22Rv1 (cell line): Measurements from ENCODE around the gene CLPSL1.
A peak's percentile ranks its signal among the peaks of the same experiment; 100 is the strongest.

ENCODE experiments used
- H3K27ac ChIP-seq: fragments of 450-650 bp; 2 replicates; pipeline ENCODE4 v1.5.1; 2017
- CTCF ChIP-seq: fragments of 450-650 bp; IDR thresholded peaks from 2 replicates; pipeline ENCODE4 v1.5.1; 2017; ENCODE audit warnings: mild to moderate bottlenecking
- ZFX ChIP-seq: fragments of 450-650 bp; IDR thresholded peaks from 2 replicates; pipeline ENCODE4 v1.6.1; 2017; ENCODE audit warnings: antibody characterized with exemption, borderline replicate concordance

CLPSL1 gene

GRCh38 chr6:35810971-35811698 lies 30.3 kb downstream of the CLPSL1 start:
- TF ChIP-seq ZFX = no peak
- TF ChIP-seq CTCF = no peak
- H3K27ac ChIP-seq = peak overlapping the region; percentile 42

GRCh38 chr6:35811699-35811995 lies 30.8 kb downstream of the CLPSL1 start:
- H3K27ac ChIP-seq = peak overlapping the region; percentile 42
- no peak for TF ChIP-seq CTCF

- no peak for TF ChIP-seq ZFX
- TF ChIP-seq CTCF = no peak
- H3K27ac ChIP-seq = no peak overlapping the region
Observed at GRCh38 chr6:35817515-35817914, 36.7 kb downstream of the CLPSL1 start.

GRCh38 chr6:35823601-35824000 lies 42.8 kb downstream of the CLPSL1 start:
- no peak overlapping the region for H3K27ac ChIP-seq
- TF ChIP-seq ZFX (no peak), CTCF (no peak)

- H3K27ac ChIP-seq = no peak overlapping the region
- TF ChIP-seq ZFX = no peak
- no peak for TF ChIP-seq CTCF
Observed at GRCh38 chr6:35824552-35825192, 43.9 kb downstream of the CLPSL1 start.

- TF ChIP-seq ZFX (no peak), CTCF (no peak)
- no peak overlapping the region for H3K27ac ChIP-seq
Observed at GRCh38 chr6:35829306-35829705, 48.5 kb downstream of the CLPSL1 start.

GRCh38 chr6:35831257-35832007 lies 50.6 kb downstream of the CLPSL1 start:
- TF ChIP-seq CTCF (no peak), ZFX (no peak)
- 0 out of 2 replicates have a peak overlapping the region, but pooled peaks have one; percentile 13 for H3K27ac ChIP-seq
